ENCODE results near the gene GRID1. TPM values are rescaled to one million over a fixed set of nuclear protein-coding genes. Genes with fewer than 3 reads are reported as not detected.

GRID1 gene
- total RNA-seq, 1 experiment from 2014 or later = 5.6 TPM

GRCh38 chr10:85979598-85979997 lies 387.0 kb downstream of the GRID1 start:
- Histone ChIP-seq H3K4me2 (ENCODE audit: low read length) (no peak overlapping the region), H3K9me3 (ENCODE audit: control insufficient read depth in 1 of 2, insufficient read depth in 1 of 2, low read depth in 1 of 2, low read length in 2 of 2) (no peaks in the 10 kb centered on the region), H3K9ac (ENCODE audit: low read length) (no peak overlapping the region), H2AFZ (ENCODE audit: low read depth, low read length, poor library complexity, severe bottlenecking) (no peak overlapping the region), H3K4me3 (replicated peaks in 1 of 2; ENCODE audit: low read depth in 1 of 2, low read length in 2 of 2) (no peak overlapping the region), H3K36me3 (ENCODE audit: control insufficient read depth in 1 of 2, insufficient read depth in 2 of 2, low read length in 2 of 2) (no peaks in the 10 kb centered on the region), H3K79me2 (ENCODE audit: insufficient read depth, low read length) (no peaks in the 10 kb centered on the region), H4K20me1 (ENCODE audit: insufficient read depth) (no peaks in the 10 kb centered on the region), H3K27me3 (ENCODE audit: insufficient read depth, low read length) (no peaks in the 10 kb centered on the region), H3K27ac (ENCODE audit: low read depth, low read length) (no peak overlapping the region), H3K4me1 (ENCODE audit: control insufficient read depth in 1 of 2, insufficient read depth in 2 of 2, low read length in 2 of 2) (no peaks in the 10 kb centered on the region), H3K9me2 (ENCODE audit: insufficient read depth) (no peaks in the 10 kb centered on the region)
- POLR2A ChIA-PET = no interaction called here
- DNase-seq (ENCODE audit: low read depth, low spot score) = no peak
- CTCF ChIA-PET = no interaction called here
- BruUV-seq (replicated peaks) = no TSS peak
- ATAC-seq = no peak
- TF ChIP-seq ZFX (IDR thresholded peaks at IDR 0.05) (no peak), CEBPB (IDR thresholded peaks at IDR 0.05; ENCODE audit: low read depth) (no peak), ZBTB33 (IDR thresholded peaks at IDR 0.05; ENCODE audit: extremely low read depth, insufficient replicate concordance, low read length) (no peak), ELF1 (IDR thresholded peaks at IDR 0.05; ENCODE audit: borderline replicate concordance, low read depth) (no peak), EZH2phosphoT487 (IDR thresholded peaks at IDR 0.05; ENCODE audit: borderline replicate concordance) (no peak), TCF7L2 (IDR thresholded peaks at IDR 0.05; ENCODE audit: borderline replicate concordance, extremely low read depth, insufficient read depth, insufficient read length) (no peak), SP1 (IDR thresholded peaks at IDR 0.05; ENCODE audit: low read depth) (no peak), YY1 (IDR thresholded peaks at IDR 0.05; ENCODE audit: extremely low read depth, insufficient replicate concordance, low read depth, low read length) (no peak), EGR1 (IDR thresholded peaks at IDR 0.05; ENCODE audit: low read depth) (no peak), POLR2AphosphoS5 (IDR thresholded peaks at IDR 0.05; ENCODE audit: low read depth, low read length) (no peak), REST (IDR thresholded peaks at IDR 0.05; ENCODE audit: low read depth) (no peak), POLR2A (IDR thresholded peaks at IDR 0.05; ENCODE audit: borderline replicate concordance, extremely low read depth, insufficient read depth, insufficient read length) (no peak), FOSL1 (IDR thresholded peaks at IDR 0.05; ENCODE audit: low read depth) (no peak), CBX3 (IDR thresholded peaks at IDR 0.05; ENCODE audit: low read depth) (no peak), SIN3A (IDR thresholded peaks at IDR 0.05; ENCODE audit: low read depth) (no peak), JUND (IDR thresholded peaks at IDR 0.05) (no peak), RAD21 (IDR thresholded peaks at IDR 0.05; ENCODE audit: low read depth) (no peak), EZH2 (IDR thresholded peaks at IDR 0.05) (no peak)
- TF ChIP-seq, protein P1, sequence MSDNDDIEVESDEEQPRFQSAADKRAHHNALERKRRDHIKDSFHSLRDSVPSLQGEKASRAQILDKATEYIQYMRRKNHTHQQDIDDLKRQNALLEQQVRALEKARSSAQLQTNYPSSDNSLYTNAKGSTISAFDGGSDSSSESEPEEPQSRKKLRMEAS (IDR thresholded peaks at IDR 0.05) = no peak
- TF ChIP-seq, protein P2, sequence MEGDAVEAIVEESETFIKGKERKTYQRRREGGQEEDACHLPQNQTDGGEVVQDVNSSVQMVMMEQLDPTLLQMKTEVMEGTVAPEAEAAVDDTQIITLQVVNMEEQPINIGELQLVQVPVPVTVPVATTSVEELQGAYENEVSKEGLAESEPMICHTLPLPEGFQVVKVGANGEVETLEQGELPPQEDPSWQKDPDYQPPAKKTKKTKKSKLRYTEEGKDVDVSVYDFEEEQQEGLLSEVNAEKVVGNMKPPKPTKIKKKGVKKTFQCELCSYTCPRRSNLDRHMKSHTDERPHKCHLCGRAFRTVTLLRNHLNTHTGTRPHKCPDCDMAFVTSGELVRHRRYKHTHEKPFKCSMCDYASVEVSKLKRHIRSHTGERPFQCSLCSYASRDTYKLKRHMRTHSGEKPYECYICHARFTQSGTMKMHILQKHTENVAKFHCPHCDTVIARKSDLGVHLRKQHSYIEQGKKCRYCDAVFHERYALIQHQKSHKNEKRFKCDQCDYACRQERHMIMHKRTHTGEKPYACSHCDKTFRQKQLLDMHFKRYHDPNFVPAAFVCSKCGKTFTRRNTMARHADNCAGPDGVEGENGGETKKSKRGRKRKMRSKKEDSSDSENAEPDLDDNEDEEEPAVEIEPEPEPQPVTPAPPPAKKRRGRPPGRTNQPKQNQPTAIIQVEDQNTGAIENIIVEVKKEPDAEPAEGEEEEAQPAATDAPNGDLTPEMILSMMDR (IDR thresholded peaks at IDR 0.05 in 2 of 3, conservative IDR thresholded peaks at IDR 0.05 in 1 of 3; ENCODE audit: borderline replicate concordance in 1 of 3, insufficient read depth in 1 of 3, low read depth in 2 of 3, low read length in 2 of 3) = no peak
- intact Hi-C loops (cut with micrococcal nuclease) = no loop called here
- RAD21 ChIA-PET (ENCODE audit: low non-redundant PET in 1 of 2, low total read pairs in 2 of 2, uncharacterized antibody in 2 of 2, unreplicated experiment in 2 of 2) = no interaction called here

Data from HCT116 (cell line).